GM18505 (cell line): ENCODE measurements around the gene MAP3K19.
"Not testable (repeated sequence)": the region's sequence is repeated elsewhere in the genome, so short reads cannot be mapped to it uniquely, and the experiment has no call there.

Source experiments
- ATAC-seq: cut with Tn5 transposase; IDR thresholded peaks from one replicate; pipeline ENCODE4 v1.9.1; 2021; ENCODE audit not compliant: unreplicated experiment
- POLR2A ChIP-seq: IDR thresholded peaks from 4 replicates; pipeline ENCODE4 v1.6.1; 2011; ENCODE audit warnings: borderline replicate concordance; ENCODE audit not compliant: insufficient read depth, insufficient read length; ENCODE audit errors: extremely low read depth

Gene MAP3K19

GRCh38 chr2:135063210-135063609 lies 16.0 kb upstream of the MAP3K19 start:
- ATAC-seq: no peak
- no peak for TF ChIP-seq POLR2A

DNA sequence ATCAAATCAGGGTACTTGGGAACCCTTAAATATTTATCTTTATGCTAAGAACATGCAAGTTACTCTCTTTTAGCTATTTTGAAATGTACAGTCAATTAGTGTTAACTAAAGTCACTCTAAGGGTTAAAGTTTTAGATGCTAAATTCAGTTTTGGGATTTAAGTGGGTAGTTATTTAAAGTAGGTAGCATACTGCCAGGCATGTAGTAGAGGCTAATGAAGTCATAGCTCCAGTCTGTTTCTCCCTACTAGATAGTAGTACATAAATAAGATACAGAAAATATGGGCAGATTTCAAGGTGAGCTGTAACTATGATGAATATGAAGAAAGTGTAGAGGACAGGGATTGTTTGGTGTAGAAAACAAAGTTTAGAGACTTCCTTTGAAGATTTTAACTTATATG lies 12.3 kb upstream of the MAP3K19 start:
- no peak for ATAC-seq
- TF ChIP-seq POLR2A: no peak

DNA sequence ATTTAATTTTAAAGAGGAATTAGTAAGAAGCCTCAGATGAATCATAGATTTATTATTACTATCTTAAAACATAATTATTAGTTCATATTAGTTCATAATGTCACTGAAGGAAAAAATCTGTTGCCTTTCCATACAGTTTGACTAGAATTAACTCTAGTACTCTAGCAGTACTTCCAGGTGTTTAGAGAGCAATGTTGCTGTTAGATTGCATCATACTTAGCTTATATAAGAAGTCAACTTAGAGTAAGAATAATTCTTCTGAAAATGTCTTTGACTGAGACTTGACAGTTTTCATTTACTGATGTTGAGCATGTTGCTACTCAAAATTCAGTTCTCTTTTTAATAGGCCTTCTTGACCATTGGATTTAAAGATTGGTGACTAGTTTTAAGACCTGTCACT lies 9.5 kb upstream of the MAP3K19 start:
- TF ChIP-seq POLR2A: no peak
- ATAC-seq: no peak

DNA sequence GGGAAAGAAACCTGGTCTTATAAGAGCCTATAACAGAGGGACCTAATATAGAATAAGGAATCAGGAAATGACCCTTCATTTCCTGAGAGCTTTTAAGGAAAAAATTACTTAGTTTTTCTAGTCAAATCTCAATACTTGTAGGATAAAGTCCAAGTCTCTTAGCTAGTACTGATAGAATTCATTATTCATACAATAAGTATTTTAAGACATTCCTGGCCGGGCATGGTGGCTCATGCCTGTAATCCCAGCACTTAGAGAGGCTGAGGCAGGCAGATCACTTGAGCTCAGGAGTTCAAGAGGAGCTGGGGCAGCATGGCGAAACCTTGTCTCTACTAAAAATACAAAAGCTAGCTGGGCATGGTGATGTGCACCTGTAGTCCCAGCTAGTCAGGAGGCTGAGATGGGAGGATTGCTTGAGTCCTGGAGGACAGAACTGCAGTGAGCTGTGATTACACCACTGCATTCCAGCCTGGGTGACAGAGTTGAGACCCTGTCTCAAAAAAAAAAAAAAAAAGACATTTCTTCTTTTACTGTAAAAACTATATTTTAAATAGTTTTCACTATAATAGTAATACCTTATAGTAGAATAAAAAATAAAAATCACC lies 8.0 kb upstream of the MAP3K19 start:
- ATAC-seq: no peak
- TF ChIP-seq POLR2A: no peak

DNA sequence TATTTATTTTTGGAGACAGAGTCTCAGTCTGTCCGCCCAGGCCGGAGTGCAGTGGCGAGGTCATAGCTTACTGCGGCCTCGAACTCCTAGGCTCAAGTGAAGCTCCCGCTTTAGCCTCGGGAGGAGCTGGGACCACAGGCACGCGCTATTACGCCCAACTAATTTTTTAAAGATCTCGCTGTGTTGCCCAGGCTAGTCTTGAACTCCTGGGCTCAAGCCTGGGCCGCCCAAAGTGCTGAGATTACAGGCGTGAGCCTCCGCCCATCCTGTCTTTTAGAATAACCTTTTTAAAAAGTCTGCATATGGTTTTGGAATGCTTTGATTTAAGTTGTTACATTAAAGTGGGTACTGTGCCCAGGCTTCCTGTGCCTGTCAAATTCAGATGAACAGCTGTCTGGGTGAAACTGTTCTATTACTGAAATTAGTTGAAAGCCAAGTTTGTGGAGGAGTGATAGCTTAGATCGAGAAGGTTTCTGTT lies 5.8 kb upstream of the MAP3K19 start:
- TF ChIP-seq POLR2A: no peak
- peak; percentile 25 for ATAC-seq

DNA sequence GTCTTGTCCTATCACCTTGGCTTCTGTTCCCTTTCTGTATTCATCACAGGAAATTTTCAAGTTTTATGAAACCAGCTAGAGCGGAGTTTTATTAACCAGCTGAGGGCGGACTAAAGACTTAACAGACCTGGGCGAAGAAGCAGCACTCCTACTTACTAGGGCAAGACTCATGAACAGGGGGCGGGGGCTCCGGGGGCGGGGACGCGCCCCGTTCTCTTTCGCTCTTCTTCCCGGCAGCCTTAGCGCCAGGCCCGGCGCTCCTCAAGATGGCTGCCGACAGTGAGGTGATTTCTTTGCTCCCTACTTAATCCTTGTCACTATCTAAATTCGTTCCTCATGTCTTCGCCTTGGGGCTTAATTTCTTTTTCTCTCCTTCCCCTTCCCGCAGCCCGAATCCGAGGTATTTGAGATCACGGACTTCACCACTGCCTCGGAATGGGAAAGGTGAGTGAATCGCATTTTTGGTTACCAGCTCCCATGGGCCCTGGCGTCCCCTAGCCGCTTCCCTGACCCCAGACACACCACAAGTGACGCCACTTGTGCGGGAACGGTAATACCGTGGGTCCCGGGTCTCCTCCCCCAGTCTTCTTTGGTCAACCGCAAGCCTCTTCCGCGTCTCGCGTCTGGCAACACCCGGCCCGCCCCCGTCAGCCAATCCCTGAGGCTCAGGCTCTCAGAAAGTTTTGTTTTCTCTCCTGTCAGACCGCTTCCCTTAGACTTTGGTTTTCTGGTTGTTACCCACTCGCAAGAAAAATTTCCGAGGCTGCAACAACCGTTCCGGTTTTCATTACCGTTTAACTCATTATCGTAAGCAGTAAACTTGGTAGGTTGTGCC lies 5.0 kb upstream of the MAP3K19 start, which contains the start of gene RAB3GAP1:
RAB3GAP1 (plus strand) TSS at position 251 of the 835 bp plus-strand sequence; CDS start at position 267, 16 bp downstream.
- ATAC-seq: peak; percentile 83
- TF ChIP-seq POLR2A: peak; percentile 92

GRCh38 chr2:135050684-135051083 lies 3.4 kb upstream of the MAP3K19 start:
- ATAC-seq: no peak
- no peak for TF ChIP-seq POLR2A

- ATAC-seq: no peak
- TF ChIP-seq POLR2A: no peak
Measured at GRCh38 chr2:135050132-135050531, 2.9 kb upstream of the MAP3K19 start.

GRCh38 chr2:135048122-135048521 lies 875 bp upstream of the MAP3K19 start:
- no peak for TF ChIP-seq POLR2A
- no peak for ATAC-seq

GRCh38 chr2:135043345-135043744 lies 3.9 kb downstream of the MAP3K19 start:
- no peak for TF ChIP-seq POLR2A
- ATAC-seq: no peak

GRCh38 chr2:135037831-135038230 lies 9.4 kb downstream of the MAP3K19 start:
- no peak for ATAC-seq
- no peak for TF ChIP-seq POLR2A

DNA sequence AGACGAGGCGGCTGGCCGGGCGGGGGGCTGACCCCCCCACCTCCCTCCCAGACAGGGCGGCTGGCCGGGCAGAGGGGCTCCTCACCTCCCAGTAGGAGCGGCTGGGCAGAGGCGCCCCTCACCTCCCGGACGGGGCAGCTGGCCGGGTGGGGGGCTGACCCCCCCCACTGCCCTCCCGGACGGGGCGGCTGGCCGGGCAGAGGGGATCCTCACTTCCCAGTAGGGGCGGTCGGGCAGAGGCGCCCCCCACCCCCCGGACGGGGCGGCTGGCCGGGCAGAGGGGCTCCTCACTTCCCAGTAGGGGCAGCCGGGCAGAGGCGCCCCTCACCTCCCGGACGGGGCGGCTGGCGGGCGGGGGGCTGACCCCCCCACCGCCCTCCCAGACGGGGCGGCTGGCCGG lies 14.0 kb downstream of the MAP3K19 start:
- not testable (repeated sequence) for ATAC-seq

DNA sequence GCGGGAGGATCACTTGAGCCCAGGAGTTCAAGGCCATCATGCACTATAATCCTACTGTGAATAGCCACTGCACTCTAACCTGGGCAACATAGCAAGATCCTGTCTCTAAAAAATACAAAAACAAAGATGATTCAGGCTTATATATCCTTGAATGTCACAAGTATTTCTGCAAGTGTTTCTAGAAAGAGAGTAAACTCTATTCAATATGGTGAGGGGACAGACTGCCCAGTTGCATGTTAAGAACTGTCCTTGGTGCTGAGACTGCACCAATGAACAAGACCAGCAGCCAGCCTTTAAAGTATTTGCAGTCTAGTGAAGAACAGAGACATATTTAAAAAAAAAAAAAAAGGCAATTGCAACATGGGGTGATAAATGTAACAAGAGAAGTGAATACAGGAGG lies 16.4 kb downstream of the MAP3K19 start:
- TF ChIP-seq POLR2A: no peak

DNA sequence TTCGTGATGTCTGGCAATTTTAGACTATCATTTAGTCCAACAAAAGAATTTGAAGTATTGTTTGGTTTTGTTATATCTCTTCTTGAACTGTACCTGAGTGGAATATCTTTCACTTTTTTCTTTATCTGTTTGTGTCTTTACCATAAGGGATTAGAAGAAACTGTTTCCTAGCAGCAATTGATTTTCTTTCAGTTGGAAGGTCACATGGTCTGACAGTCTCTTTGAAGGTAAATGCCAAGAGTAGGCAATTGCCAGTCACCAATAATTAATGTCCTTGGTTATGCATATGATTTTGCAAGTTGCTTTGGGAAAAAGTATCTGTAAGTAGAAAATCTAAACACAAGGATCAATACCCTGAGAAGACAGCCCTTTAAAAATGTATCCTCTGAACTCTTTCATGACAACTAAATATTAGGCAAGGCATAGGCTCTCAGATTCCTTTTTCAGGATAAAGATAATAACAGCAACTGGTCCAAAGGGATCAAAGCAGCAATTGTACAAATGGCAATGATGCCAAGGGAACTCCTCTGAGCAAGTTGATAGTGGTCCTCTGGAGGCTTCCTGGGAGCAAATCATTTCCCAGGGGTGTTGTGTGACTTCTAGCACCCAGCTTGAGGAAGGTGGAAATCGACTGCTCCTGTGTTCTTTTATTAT lies 17.6 kb downstream of the MAP3K19 start:
- TF ChIP-seq POLR2A: no peak
- no peak for ATAC-seq

More for the DNA sequence above, 16.4 kb downstream of the MAP3K19 start:
- no peak for ATAC-seq
